Panc1 (cell line): ENCODE data around the gene PDE11A.

Experiments used
- CTCF ChIP-seq: fragments of 450-650 bp; IDR thresholded peaks from 2 replicates; pipeline ENCODE4 v1.5.1; 2017; ENCODE audit warnings: mild to moderate bottlenecking
- SIN3A ChIP-seq: IDR thresholded peaks from 2 replicates; pipeline ENCODE4 v1.6.1; 2012; ENCODE audit warnings: low read depth, mild to moderate bottlenecking, low read length, moderate library complexity, borderline replicate concordance; ENCODE audit not compliant: insufficient read depth

DNA sequence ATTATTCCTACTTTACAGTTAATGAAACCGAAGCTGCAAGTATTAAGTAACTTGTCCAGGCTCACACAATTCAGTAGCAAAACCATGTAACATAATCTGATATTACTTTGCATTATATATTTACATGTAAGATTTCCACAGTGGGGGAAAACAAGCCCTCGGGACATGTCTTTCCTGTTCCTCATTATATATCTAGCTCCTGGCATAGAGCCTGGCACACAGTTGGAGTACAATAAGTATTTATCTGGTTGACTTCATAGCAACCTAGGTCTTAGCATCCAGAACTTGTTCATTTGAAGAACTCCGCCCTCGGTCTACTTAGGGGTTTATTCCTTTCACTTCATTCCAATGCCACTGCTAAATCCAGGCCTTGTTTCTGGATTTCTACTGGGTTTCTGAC is 38.1 kb upstream of the PDE11A start:
- no peak for TF ChIP-seq CTCF
- TF ChIP-seq SIN3A = no peak
